Fibroblast of mammary gland (primary cell): Measurements from ENCODE around the gene WFIKKN2.

ENCODE experiments used
- DNase-seq: peaks from one replicate; pipeline ENCODE4 v3.0.0-alpha.2; 2010; ENCODE audit warnings: low read depth
- H3K4me3 ChIP-seq: 2 replicates; pipeline ENCODE4 v1.5.1; 2011; ENCODE audit warnings: low read depth, mild to moderate bottlenecking, low read length, moderate library complexity; ENCODE audit not compliant: control insufficient read depth
- TF ChIP-seq, protein P1 (sequence below): conservative IDR thresholded peaks from 2 replicates; pipeline ENCODE4 v1.5.1; 2011; ENCODE audit warnings: low read depth, low read length, inconsistent platforms; ENCODE audit not compliant: control insufficient read depth, insufficient read depth

Gene WFIKKN2, protein sequence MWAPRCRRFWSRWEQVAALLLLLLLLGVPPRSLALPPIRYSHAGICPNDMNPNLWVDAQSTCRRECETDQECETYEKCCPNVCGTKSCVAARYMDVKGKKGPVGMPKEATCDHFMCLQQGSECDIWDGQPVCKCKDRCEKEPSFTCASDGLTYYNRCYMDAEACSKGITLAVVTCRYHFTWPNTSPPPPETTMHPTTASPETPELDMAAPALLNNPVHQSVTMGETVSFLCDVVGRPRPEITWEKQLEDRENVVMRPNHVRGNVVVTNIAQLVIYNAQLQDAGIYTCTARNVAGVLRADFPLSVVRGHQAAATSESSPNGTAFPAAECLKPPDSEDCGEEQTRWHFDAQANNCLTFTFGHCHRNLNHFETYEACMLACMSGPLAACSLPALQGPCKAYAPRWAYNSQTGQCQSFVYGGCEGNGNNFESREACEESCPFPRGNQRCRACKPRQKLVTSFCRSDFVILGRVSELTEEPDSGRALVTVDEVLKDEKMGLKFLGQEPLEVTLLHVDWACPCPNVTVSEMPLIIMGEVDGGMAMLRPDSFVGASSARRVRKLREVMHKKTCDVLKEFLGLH

DNA sequence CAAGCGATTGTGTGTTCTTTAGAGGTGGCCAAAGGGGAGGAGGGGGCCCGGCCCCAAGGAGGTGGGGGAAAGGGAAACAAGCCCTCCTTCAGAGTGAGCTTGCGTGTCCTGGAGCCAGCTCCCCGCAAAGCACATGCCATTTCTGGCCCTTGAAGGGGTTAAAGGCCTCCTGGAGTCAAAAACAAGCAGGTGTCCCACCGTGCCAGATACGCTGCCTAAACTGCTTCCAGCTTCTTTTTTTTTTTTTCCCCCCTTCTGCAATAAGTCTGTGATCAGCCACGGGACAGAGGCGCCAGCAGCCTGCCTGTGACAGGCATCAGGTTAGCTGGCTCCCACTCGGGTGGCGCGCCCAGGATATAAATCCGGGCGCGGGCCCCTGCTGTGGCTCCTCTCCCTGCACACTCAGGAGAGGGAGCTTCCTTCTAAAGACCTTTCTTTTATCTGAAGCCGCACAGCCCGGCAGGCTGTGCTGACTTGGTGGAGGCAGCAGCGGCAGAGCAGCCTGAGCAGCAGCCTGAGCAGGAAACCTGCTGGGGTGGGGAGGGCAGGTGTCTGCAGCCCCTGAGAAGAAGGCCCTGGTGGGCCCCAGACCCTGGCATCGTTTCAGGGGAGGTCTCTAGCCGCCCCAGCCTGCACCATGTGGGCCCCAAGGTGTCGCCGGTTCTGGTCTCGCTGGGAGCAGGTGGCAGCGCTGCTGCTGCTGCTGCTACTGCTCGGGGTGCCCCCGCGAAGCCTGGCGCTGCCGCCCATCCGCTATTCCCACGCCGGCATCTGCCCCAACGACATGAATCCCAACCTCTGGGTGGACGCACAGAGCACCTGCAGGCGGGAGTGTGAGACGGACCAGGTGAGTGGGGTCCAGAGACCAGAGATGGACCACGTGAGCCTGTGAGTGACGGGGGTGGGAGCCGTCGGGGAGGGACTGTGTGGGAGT, at the start of gene WFIKKN2:
WFIKKN2 (plus strand) TSS at position 286 of the 934 bp plus-strand sequence; CDS start at position 638, 352 bp downstream.
- H3K4me3 ChIP-seq: peak within 1 kb of the TSS; percentile 6
- TF ChIP-seq, protein P1, sequence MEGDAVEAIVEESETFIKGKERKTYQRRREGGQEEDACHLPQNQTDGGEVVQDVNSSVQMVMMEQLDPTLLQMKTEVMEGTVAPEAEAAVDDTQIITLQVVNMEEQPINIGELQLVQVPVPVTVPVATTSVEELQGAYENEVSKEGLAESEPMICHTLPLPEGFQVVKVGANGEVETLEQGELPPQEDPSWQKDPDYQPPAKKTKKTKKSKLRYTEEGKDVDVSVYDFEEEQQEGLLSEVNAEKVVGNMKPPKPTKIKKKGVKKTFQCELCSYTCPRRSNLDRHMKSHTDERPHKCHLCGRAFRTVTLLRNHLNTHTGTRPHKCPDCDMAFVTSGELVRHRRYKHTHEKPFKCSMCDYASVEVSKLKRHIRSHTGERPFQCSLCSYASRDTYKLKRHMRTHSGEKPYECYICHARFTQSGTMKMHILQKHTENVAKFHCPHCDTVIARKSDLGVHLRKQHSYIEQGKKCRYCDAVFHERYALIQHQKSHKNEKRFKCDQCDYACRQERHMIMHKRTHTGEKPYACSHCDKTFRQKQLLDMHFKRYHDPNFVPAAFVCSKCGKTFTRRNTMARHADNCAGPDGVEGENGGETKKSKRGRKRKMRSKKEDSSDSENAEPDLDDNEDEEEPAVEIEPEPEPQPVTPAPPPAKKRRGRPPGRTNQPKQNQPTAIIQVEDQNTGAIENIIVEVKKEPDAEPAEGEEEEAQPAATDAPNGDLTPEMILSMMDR: no peak
- DNase-seq: no peak

DNA sequence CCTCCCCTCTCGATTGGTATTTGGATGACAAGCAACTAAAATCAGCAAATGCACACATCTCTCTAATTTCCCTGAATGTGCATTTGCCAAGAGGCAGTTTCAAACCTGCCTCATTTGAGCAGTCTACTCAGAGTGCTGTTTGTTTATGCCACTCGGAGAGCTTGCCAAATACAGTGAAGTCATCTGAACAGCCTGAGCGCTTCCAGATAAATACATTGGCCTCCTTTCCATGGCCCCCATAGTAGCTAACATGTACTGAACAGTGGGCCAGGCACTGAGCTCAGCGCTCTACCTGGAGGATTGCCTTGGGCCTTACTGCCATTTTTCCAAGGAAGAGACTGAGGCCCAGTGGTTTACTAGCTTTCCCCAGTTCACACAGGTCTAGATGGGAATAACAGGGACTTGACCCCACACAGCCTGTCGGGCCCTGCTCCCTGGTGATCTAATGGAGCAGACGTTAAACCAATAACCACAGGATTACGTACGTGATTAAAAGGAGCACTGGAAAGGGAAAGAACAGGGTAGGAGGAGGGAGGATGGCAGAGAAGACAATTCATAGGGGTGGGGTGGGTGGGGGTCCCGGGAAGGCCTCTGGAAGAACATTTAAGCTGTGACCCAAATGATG, 49.3 kb upstream of the WFIKKN2 start:
- H3K4me3 ChIP-seq: no peak overlapping the region
- TF ChIP-seq, protein P1: no peak
- DNase-seq: peak; percentile 72

DNA sequence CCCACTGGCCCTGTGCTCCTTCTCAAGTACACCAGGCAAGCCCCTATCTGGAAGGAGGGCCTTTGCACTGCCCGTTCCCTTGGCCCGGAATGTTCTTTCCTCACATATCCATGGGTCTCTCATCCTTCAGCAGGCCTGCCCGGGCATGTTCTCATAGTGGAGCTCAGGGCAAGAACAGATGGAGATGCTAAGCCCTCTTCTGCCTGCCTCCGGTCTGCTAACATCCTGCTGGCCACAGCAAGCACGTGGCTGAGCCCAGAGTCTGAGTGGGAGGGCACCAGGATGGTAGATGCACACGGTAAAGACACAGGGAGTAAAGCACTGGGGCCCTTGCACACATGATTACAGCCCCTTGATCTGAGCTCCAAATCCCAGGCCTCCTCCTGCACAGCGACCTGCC, 48.3 kb upstream of the WFIKKN2 start:
- TF ChIP-seq, protein P1: no peak
- DNase-seq: no peak
- no peak overlapping the region for H3K4me3 ChIP-seq

DNA sequence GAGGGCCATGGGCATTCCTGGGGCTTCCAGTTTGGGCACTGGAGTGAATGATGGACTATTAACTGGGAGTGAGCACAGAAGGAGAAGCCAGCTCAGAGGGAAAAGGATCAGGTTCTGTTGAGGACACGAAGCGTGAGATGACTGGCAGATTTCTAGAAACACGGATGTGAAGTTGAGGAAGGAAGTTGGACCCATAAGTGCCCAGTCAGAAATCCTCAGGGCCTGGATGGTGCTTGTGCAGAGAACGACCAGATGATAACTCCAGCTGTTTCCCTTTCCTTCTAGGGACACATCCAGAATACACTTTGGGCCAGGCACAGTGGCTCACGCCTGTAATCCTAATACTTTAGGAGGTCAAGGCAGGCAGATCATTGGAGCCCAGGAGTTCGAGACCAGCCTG, 44.8 kb upstream of the WFIKKN2 start:
- TF ChIP-seq, protein P1: no peak
- no peak for DNase-seq

DNA sequence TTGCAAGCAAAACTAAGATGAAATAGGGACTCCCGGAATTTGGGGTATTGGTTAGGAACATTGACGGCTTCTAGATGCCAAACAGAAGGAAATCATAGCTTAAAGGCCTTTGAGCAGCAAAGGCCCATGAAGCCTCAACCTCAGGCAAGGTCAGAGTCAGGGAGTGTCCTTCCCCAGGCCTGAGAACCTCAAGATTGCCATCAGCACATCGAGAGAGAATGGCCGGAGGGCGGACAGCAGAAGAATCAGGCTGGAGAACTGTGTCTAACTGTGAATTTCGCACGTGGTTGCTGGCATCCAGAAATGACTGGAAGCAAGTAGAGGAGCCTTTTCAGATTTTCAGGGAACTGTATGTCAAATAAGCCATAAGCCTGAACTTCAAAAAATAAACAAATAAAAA, 43.3 kb upstream of the WFIKKN2 start:
- H3K4me3 ChIP-seq: no peak overlapping the region
- DNase-seq: no peak
- TF ChIP-seq, protein P1: no peak

More for the DNA sequence above, 44.8 kb upstream of the WFIKKN2 start:
- no peak overlapping the region for H3K4me3 ChIP-seq

DNA sequence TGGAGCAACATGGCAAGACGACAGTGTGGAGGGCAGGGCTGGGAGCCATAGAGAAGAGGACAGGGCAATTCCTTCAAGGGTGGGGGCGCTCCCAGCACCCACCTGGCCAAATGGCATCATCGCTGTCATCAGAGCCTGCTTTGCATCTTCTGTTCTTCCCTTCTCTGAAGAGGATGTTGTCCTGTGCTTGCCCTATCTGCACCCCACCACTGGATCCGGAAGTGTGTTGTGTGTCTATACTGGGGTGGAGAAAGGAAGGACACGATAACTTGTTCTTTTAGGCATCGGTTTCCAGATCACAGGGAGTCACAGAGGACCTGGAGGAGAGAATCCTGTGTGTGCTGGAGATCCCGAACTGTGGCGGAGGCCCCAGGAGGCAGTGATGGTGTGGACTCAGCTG, 42.4 kb upstream of the WFIKKN2 start:
- TF ChIP-seq, protein P1: no peak
- no peak for DNase-seq
- no peak overlapping the region for H3K4me3 ChIP-seq
